WTC11 (cell line): ENCODE measurements around the gene DENND4B. TPM values are rescaled to one million over a fixed set of nuclear protein-coding genes. Genes with fewer than 3 reads are reported as not detected.

Experiments used
- ATAC-seq: fragments of 200-7000 bp; cut with Tn5 transposase; 2 replicates; pipeline ENCODE4 v1.10.0; 2021; ENCODE audit warnings: mild to moderate bottlenecking, moderate library complexity
- CTCF ChIA-PET: fragments of 300-600 bp; sonication (Branson Sonifier 250); formaldehyde crosslinking; loops from one replicate; lab custom pipeline; 2021; ENCODE audit warnings: antibody characterized with exemption; lab: Charles Lee
- POLR2A ChIA-PET: fragments of 350-600 bp; sonication (Branson Sonifier 250); formaldehyde crosslinking; loops from one replicate; lab custom pipeline; 2021; ENCODE audit warnings: antibody characterized with exemption; lab: Charles Lee
- DNase-seq: peaks from one replicate; pipeline ENCODE4 v3.0.0; 2021; ENCODE audit warnings: low spot score
- H3K27ac Mint-ChIP-seq: 2 replicates; pipeline ENCODE4 v1.8.0; 2021; ENCODE audit warnings: mixed read lengths
- H3K27me3 Mint-ChIP-seq: 2 replicates; pipeline ENCODE4 v1.8.0; 2021; ENCODE audit warnings: low read depth, mild to moderate bottlenecking, moderate library complexity, mixed read lengths
- H3K36me3 Mint-ChIP-seq: 2 replicates; pipeline ENCODE4 v1.8.0; 2021; ENCODE audit warnings: mixed read lengths
- H3K4me1 Mint-ChIP-seq: 2 replicates; pipeline ENCODE4 v1.8.0; 2022; ENCODE audit warnings: mixed read lengths
- H3K4me3 Mint-ChIP-seq: 2 replicates; pipeline ENCODE4 v1.8.0; 2021; ENCODE audit warnings: mild to moderate bottlenecking, moderate library complexity, mixed read lengths
- H3K9me3 Mint-ChIP-seq: 2 replicates; pipeline ENCODE4 v1.8.0; 2021; ENCODE audit warnings: mixed read lengths
- ATF1 ChIP-seq: sonication (generic); formaldehyde crosslinking; IDR thresholded peaks from 2 replicates; pipeline ENCODE4 v1.8.1; 2023; ENCODE audit warnings: mild to moderate bottlenecking, moderate library complexity, missing genetic modification reagents
- CREM ChIP-seq: sonication (generic); formaldehyde crosslinking; IDR thresholded peaks from 2 replicates; pipeline ENCODE4 v1.8.1; 2022; ENCODE audit warnings: mild to moderate bottlenecking, missing genetic modification reagents, moderate library complexity
- ESRRA ChIP-seq: sonication (generic); formaldehyde crosslinking; IDR thresholded peaks from 2 replicates; pipeline ENCODE4 v1.8.1; 2022; ENCODE audit warnings: mild to moderate bottlenecking, missing genetic modification reagents, borderline replicate concordance
- ETV6 ChIP-seq: sonication (generic); formaldehyde crosslinking; IDR thresholded peaks from 2 replicates; pipeline ENCODE4 v1.8.1; 2022; ENCODE audit warnings: mild to moderate bottlenecking, missing genetic modification reagents
- FOXJ3 ChIP-seq: sonication (generic); formaldehyde crosslinking; IDR thresholded peaks from 2 replicates; pipeline ENCODE4 v1.9.0; 2021; ENCODE audit warnings: missing genetic modification reagents, mild to moderate bottlenecking, borderline replicate concordance
- FOXK1 ChIP-seq: sonication (generic); formaldehyde crosslinking; IDR thresholded peaks from 2 replicates; pipeline ENCODE4 v1.8.0; 2022; ENCODE audit warnings: mild to moderate bottlenecking, moderate library complexity, missing genetic modification reagents
- GTF2I ChIP-seq: fragments of 250-450 bp; sonication (Bioruptor Pico); conservative IDR thresholded peaks from 2 replicates; pipeline ENCODE4 v1.4.0; 2021; ENCODE audit warnings: mild to moderate bottlenecking
- IRF2 ChIP-seq: sonication (generic); formaldehyde crosslinking; IDR thresholded peaks from 2 replicates; pipeline ENCODE4 v1.8.0; 2022; ENCODE audit warnings: low read depth, missing genetic modification reagents, borderline replicate concordance
- JUN ChIP-seq: sonication (generic); formaldehyde crosslinking; IDR thresholded peaks from 2 replicates; pipeline ENCODE4 v1.8.0; 2023; ENCODE audit warnings: mild to moderate bottlenecking, missing genetic modification reagents
- NFATC4 ChIP-seq: fragments of 250-450 bp; sonication (Bioruptor Pico); IDR thresholded peaks from 2 replicates; pipeline ENCODE4 v1.9.0; 2021; ENCODE audit warnings: mild to moderate bottlenecking
- NR2C2 ChIP-seq: sonication (generic); formaldehyde crosslinking; IDR thresholded peaks from 2 replicates; pipeline ENCODE4 v1.8.0; 2022; ENCODE audit warnings: mild to moderate bottlenecking, missing genetic modification reagents
- SMAD3 ChIP-seq: sonication (generic); formaldehyde crosslinking; IDR thresholded peaks from 2 replicates; pipeline ENCODE4 v1.8.0; 2022; ENCODE audit warnings: missing genetic modification reagents, mild to moderate bottlenecking, borderline replicate concordance
- SMAD4 ChIP-seq: sonication (generic); formaldehyde crosslinking; IDR thresholded peaks from 2 replicates; pipeline ENCODE4 v1.8.0; 2022; ENCODE audit warnings: mild to moderate bottlenecking, missing genetic modification reagents
- SOX15 ChIP-seq: fragments of 250-450 bp; sonication (Bioruptor Pico); IDR thresholded peaks from 2 replicates; pipeline ENCODE4 v1.9.0; 2021; ENCODE audit warnings: mild to moderate bottlenecking
- SP1 ChIP-seq: sonication (generic); formaldehyde crosslinking; conservative IDR thresholded peaks from 2 replicates; pipeline ENCODE4 v1.8.1; 2022; ENCODE audit warnings: missing genetic modification reagents
- TEAD4 ChIP-seq: sonication (generic); formaldehyde crosslinking; IDR thresholded peaks from 2 replicates; pipeline ENCODE4 v1.8.0; 2022; ENCODE audit warnings: mild to moderate bottlenecking, missing genetic modification reagents
- ZNF263 ChIP-seq: sonication (generic); formaldehyde crosslinking; IDR thresholded peaks from 2 replicates; pipeline ENCODE4 v1.8.1; 2022; ENCODE audit warnings: low read depth, mild to moderate bottlenecking, moderate library complexity, missing genetic modification reagents
- ZNF396 ChIP-seq: fragments of 250-450 bp; sonication (Bioruptor Pico); IDR thresholded peaks from 2 replicates; pipeline ENCODE4 v1.8.0; 2021; ENCODE audit warnings: mild to moderate bottlenecking, moderate library complexity, borderline replicate concordance
- ZNF423 ChIP-seq: fragments of 250-450 bp; sonication (Bioruptor Pico); IDR thresholded peaks from 2 replicates; pipeline ENCODE4 v2.1.2; 2022; ENCODE audit warnings: mild to moderate bottlenecking, moderate library complexity
- total RNA-seq: library from RNA; stranded (reverse); gene quantifications from 3 replicates; pipeline ENCODE4 v1.2.3, GENCODE V29; 2021
- TF ChIP-seq, protein P1 (sequence below): fragments of 200-600 bp; IDR thresholded peaks from 2 replicates; pipeline ENCODE4 v1.8.0; 2022; ENCODE audit warnings: antibody characterized with exemption
- TF ChIP-seq, protein P2 (sequence below): sonication (generic); formaldehyde crosslinking; IDR thresholded peaks from 2 replicates; pipeline ENCODE4 v1.8.1; 2023; ENCODE audit warnings: mild to moderate bottlenecking, missing genetic modification reagents
- TF ChIP-seq, protein P3 (sequence below): sonication (generic); formaldehyde crosslinking; IDR thresholded peaks from 2 replicates; pipeline ENCODE4 v1.8.1; 2023; ENCODE audit warnings: mild to moderate bottlenecking, missing genetic modification reagents, moderate library complexity
- TF ChIP-seq, protein P4 (sequence below): sonication (generic); formaldehyde crosslinking; IDR thresholded peaks from 2 replicates; pipeline ENCODE4 v1.8.1; 2022; ENCODE audit warnings: missing genetic modification reagents, borderline replicate concordance
- TF ChIP-seq, protein P5 (sequence below): fragments of 250-450 bp; sonication (Bioruptor Pico); conservative IDR thresholded peaks from 2 replicates; pipeline ENCODE4 v1.9.0; 2021; ENCODE audit warnings: mild to moderate bottlenecking

The DENND4B gene
- total RNA-seq, 1 experiment from 2014 or later, result 93.1 TPM

DNA sequence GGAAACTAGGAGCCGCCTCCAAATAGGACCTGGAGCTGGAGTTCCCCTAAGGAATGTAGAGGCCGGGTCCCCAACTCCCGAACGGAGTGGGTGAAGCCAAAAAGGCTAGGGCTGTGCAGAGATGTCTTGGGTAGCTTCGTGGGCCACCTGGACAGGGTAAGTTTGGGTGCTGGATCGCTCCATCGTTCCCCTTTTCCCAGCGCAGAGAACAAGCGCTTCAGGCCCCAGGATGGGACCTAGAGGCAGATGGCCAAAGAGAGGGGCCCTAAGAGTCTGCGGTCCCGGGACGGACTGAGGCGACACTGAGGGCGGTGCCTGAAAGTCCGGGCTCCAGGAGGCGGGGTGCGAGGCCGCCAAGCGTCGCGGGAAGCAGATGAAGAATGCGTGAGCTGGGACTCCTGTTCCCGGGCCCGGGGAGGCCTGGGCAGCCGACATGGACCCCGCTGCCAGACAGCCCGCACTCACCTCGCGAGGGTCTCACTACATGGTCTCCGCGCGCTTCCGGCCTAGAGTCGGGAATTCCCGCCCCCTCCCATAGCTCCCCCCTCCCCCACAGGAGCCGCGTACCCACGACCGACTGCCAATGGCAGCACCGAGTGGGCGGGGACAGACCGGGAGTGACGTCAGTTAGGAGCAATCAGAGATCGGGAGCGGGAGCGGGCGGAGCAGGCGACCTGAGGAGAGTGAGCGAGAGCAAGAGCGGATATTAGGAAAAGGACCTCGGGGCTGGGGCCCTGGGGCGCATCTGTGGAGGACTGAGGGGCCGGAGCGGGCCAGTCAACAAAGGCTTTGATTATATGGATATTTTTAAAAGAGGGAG lies 16.7 kb upstream of the DENND4B start, which contains the start of gene SLC39A1 (continued):
- TF ChIP-seq FOXJ3 (CRISPR knock-in tag), result no peak
- TF ChIP-seq SOX15, result no peak
- TF ChIP-seq, protein P1, sequence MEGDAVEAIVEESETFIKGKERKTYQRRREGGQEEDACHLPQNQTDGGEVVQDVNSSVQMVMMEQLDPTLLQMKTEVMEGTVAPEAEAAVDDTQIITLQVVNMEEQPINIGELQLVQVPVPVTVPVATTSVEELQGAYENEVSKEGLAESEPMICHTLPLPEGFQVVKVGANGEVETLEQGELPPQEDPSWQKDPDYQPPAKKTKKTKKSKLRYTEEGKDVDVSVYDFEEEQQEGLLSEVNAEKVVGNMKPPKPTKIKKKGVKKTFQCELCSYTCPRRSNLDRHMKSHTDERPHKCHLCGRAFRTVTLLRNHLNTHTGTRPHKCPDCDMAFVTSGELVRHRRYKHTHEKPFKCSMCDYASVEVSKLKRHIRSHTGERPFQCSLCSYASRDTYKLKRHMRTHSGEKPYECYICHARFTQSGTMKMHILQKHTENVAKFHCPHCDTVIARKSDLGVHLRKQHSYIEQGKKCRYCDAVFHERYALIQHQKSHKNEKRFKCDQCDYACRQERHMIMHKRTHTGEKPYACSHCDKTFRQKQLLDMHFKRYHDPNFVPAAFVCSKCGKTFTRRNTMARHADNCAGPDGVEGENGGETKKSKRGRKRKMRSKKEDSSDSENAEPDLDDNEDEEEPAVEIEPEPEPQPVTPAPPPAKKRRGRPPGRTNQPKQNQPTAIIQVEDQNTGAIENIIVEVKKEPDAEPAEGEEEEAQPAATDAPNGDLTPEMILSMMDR, result no peak
- no peak for TF ChIP-seq SMAD4
- no peak for TF ChIP-seq ZNF396 (CRISPR knock-in tag)
- peak; percentile 80 for TF ChIP-seq SP1 (CRISPR knock-in tag)
- no peak for TF ChIP-seq NFATC4 (CRISPR knock-in tag)
- peak; percentile 20; the same call in 1 of the 2 replicates for TF ChIP-seq ETV6 (CRISPR knock-in tag)
- no peak for TF ChIP-seq CREM (CRISPR knock-in tag)
- TF ChIP-seq GTF2I, result no peak
- no peak for TF ChIP-seq NR2C2
- no peak for TF ChIP-seq ZNF263
- no peak for TF ChIP-seq ATF1
- TF ChIP-seq, protein P2, sequence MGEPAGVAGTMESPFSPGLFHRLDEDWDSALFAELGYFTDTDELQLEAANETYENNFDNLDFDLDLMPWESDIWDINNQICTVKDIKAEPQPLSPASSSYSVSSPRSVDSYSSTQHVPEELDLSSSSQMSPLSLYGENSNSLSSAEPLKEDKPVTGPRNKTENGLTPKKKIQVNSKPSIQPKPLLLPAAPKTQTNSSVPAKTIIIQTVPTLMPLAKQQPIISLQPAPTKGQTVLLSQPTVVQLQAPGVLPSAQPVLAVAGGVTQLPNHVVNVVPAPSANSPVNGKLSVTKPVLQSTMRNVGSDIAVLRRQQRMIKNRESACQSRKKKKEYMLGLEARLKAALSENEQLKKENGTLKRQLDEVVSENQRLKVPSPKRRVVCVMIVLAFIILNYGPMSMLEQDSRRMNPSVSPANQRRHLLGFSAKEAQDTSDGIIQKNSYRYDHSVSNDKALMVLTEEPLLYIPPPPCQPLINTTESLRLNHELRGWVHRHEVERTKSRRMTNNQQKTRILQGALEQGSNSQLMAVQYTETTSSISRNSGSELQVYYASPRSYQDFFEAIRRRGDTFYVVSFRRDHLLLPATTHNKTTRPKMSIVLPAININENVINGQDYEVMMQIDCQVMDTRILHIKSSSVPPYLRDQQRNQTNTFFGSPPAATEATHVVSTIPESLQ, result no peak
- TF ChIP-seq JUN (CRISPR knock-in tag), result peak; percentile 47; the same call in 1 of the 2 replicates
- TF ChIP-seq, protein P3, sequence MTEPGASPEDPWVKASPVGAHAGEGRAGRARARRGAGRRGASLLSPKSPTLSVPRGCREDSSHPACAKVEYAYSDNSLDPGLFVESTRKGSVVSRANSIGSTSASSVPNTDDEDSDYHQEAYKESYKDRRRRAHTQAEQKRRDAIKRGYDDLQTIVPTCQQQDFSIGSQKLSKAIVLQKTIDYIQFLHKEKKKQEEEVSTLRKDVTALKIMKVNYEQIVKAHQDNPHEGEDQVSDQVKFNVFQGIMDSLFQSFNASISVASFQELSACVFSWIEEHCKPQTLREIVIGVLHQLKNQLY (CRISPR knock-in tag), result no peak
- TF ChIP-seq, protein P4, sequence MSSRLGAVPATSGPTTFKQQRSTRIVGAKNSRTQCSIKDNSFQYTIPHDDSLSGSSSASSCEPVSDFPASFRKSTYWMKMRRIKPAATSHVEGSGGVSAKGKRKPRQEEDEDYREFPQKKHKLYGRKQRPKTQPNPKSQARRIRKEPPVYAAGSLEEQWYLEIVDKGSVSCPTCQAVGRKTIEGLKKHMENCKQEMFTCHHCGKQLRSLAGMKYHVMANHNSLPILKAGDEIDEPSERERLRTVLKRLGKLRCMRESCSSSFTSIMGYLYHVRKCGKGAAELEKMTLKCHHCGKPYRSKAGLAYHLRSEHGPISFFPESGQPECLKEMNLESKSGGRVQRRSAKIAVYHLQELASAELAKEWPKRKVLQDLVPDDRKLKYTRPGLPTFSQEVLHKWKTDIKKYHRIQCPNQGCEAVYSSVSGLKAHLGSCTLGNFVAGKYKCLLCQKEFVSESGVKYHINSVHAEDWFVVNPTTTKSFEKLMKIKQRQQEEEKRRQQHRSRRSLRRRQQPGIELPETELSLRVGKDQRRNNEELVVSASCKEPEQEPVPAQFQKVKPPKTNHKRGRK, result no peak
- TF ChIP-seq FOXK1, result peak; percentile 72
- TF ChIP-seq ZNF423, result no peak
- TF ChIP-seq TEAD4 (CRISPR knock-in tag), result no peak
- no peak for TF ChIP-seq IRF2

DNA sequence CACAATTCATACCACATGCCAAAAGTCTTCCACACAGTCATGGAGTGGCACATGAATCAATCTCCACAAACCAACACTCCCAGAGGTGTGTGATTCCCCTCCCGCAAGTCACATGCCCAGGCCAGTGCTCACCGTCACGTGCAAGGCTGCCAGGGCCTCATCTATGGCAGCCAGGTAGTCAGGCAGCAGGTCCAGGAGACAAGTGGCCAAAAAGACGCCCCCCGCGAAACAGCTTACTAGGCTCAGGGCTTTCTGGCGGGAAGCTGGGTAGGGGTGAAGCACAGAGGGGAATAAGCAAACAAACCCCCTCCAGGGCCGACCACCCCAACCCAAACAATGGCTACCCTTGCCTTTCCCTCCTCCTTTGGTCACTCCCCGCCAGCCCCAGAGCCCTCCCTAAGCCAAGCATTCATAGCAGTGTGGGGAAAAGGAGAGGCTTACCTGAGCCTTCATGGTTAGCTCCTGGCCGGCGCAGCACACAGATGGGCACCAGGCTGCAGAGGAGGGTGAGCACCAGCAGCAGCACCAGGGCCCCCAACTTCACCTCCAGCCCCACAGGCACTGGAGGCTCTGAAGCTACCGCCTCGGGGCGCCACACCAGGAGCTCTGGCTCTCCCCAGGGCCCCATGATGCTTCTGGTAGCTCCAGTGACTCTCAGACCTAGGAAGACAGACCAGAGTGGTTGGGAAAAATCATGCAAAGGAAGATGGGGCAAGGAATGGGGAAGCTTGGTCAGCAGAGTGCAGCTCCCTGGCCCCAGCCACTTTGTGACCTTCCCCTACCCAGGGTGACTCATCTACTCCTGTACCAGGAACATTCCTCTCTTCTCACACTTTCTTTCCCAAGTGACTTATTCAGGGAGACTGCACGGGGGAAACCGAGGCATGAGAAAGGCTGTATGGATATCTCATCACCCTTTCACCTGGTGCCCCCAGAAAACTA lies 15.8 kb upstream of the DENND4B start:
- Mint-ChIP-seq H3K9me3 (peaks cover 5% of the 10 kb centered on the region), H3K4me1 (peaks cover 56% of the 10 kb centered on the region), H3K27me3 (no peaks in the 10 kb centered on the region), H3K27ac (peak overlapping the region; percentile 100), H3K4me3 (peak overlapping the region; percentile 92), H3K36me3 (peaks cover 34% of the 10 kb centered on the region)
- ATAC-seq (no peak), DNase-seq (no peak)
- ChIA-PET CTCF (interaction anchor here (0.6 to 3.0 kb wide), 6 partner anchors 15 to 135 kb away, joined by 3 to 27 read pairs (median 4); partner anchors contain the start of genes DENND4B, JTB and RAB13), POLR2A (interaction anchor here (0.6 to 2.9 kb wide), 5 partner anchors 16 to 258 kb away, joined by 3 to 24 read pairs (median 8); partner anchors contain the start of genes DENND4B, GATAD2B, RPS27 and SLC27A3)
- TF ChIP-seq SMAD3, result no peak
- TF ChIP-seq, protein P5, sequence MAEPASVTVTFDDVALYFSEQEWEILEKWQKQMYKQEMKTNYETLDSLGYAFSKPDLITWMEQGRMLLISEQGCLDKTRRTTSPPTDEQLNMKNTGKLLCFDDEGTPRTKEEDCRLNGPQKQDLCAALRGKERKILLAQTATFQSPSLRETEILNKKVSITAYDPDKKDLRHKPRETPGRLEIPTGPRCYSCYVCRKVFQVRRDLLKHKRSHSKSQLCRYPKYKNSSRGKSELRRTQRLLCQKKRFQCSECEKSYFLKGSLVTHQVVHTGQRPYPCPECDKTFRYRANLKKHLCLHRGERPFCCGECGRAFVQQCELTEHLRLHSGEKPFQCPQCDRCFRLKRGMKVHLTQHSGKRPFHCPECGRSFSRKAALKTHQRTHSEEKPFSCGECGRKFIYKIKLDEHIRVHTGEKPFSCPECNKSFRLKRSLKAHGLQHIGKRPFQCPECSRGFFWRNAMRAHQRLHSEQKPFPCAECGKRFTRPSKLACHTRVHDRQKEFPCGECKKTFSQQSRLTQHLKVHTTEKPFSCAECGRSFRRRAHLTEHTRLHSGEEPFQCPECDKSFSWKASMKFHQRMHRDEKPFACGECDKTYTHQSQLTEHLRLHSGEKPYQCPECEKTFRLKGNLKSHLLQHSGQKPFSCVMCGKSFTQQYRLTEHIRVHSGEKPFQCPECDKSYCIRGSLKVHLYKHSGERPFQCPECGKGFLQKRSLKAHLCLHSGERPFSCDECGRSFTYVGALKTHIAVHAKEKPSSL (CRISPR knock-in tag), result no peak
- no peak for TF ChIP-seq ZNF396 (CRISPR knock-in tag)
- TF ChIP-seq ESRRA (CRISPR knock-in tag), result no peak
- TF ChIP-seq FOXK1, result no peak
- TF ChIP-seq ZNF423, result no peak
- TF ChIP-seq, protein P2, result no peak
